HG03097 (cell line): ENCODE measurements around the gene MCRIP1.

Experiments used
- ATAC-seq: cut with Tn5 transposase; IDR thresholded peaks from one replicate; pipeline ENCODE4 v1.9.1; 2021; ENCODE audit not compliant: unreplicated experiment, low FRiP score

MCRIP1 gene

GRCh38 chr17:81807210-81807719 is 25.8 kb downstream of the MCRIP1 start:
- ATAC-seq = no peak

DNA sequence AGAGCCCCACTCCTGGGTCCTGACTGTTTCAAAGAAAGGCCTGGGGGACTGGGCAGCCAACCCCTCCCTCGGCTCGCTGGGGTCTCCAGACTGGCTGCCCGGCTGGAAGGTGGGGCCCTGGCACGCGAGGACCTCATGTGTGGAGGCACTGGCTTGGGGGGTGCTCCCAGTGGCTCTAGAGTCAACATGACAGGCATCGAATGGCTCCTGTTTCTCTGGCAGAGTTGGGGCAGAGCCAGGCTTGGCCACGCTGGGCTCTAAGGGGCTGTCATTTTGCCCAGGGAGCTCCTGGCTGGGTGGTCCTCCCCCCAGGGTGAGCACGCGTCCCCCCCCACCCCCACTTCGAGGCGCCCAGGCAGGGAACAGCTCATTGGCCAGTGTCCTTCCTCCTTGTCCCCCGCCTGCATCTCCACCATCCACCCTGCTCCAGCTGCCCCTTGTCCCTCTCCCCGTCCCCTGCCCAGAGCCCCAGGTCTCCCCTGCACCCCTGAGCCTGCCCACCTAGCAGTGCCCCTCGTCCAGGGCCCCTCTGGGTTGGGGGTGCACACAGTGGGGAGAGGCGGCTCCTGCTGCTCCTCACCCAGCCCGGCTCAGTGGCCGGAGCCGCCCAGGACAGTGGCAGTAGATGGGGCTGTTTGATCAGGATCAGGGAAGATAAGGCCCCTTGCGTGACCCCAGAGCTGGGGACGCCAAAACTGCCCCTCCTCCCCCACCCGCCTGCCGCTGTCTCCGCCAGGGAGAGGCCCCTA is 26.5 kb downstream of the MCRIP1 start:
- no peak for ATAC-seq

DNA sequence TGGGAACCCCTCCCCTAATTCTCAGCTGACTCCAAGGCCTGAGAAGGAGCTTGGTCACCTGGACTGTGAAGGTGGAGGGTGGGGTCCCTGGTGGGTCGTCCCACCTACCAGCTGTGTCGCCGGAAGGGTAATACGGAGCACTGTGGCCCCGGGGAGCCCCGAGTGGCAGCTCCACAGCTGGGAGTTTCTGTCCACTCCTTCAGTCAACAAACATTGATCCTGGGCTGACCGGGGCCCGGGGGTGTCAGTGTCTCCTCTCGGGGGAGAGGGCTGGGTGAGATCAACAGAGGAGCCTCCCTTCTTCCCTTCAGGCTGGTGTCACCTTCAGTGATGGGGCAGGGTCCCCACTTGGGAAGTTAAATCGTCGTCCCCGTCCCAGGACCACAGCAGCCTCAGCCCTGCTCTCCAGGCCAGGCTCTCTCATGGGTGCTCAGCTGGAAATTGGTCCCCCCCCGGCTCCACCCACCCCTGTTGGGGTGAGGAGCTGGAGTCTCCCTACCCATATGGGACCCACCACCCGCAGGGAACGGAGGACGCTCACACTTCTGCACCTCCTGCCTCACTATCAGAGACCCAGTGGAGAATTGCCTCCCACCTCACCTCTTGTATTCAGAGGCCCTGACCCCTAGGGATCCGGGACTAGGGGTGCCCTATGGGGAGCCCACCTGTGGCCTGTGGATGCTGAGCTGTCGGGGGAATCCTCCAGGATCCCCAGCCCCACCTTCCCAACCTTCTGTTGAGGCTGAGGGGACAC is 27.2 kb downstream of the MCRIP1 start:
- no peak for ATAC-seq

GRCh38 chr17:81804559-81805399 is 28.3 kb downstream of the MCRIP1 start:
- ATAC-seq = no peak

GRCh38 chr17:81803728-81804558 is 29.1 kb downstream of the MCRIP1 start, which contains the start of gene GCGR:
Gene GCGR (plus strand): TSS chr17:81804150. CDS start chr17:81809019, 4,869 bp downstream.
- no peak for ATAC-seq

DNA sequence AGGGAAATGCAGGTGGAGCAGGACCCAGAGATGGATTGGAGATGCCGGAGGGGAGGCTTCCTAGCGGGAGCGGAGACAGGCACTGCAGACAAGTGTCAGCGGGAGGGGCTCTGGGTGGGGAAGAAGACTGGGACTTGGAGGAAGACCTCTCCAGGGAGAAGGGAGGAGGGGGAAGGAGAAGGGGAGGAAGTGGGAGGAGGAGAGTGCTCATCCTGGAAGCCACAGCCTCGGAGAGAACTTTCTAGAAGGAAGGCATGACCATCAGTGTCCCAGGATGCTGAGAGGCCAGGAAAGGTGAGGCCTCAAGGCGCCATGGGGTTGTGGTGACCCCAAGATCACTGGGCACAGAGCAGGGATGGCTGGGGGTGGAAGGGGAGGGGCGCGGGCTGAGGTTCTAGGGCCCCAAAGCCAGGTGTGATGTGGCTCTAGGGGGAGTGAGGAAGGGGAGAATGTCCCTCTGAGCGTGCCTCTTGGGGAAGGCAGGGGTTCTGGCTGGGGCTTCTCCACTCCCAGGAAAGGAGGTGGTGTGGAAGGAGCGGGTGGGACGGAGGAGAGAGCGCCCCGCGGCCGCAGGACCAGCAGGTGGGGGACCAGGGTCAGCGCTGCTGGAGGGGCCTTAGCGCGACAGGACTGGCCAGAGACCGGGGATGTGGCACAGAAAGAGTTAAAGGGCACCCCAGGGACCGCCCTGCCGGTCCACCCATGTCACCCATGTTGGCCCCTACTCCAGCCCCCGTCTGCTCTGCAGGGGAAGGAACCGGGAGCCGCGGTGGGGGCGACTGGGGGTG is 30.0 kb downstream of the MCRIP1 start:
- no peak for ATAC-seq

DNA sequence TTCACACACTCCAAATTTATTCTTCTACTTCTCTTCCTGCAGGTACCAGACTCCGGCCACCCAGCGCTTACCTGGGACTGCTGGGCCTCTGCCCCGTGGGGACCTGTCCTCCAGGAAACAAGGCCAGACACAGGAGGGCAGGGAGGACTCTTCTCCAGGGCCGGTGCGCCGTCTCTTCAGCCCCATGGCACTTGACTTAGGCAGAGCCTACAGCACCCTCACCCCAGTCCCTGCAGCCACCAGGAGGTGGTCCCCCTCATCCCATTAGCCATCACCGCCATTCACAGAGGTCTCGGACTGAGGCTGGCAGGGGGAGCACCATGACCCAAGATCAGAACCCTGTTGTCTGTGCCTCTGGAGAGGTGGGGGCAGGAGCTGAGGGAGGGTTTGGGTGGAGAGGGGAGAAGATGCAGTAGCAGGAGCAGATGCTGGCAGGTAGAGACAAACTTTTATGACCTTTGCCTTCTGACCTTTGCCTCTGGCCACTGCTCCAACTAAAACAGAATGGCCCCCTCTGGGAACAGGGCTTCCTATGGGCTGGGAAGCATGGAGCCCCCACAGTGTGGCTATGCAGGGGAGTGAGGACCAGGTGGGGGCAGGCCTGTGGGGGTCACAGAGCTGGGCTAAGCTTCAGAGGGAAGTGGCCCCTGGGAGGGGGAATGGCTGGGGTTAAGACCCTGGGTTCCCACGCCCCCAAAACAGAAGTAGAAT is 30.9 kb downstream of the MCRIP1 start:
- ATAC-seq = no peak

GRCh38 chr17:81801327-81801726 is 31.8 kb downstream of the MCRIP1 start:
- ATAC-seq = no peak

DNA sequence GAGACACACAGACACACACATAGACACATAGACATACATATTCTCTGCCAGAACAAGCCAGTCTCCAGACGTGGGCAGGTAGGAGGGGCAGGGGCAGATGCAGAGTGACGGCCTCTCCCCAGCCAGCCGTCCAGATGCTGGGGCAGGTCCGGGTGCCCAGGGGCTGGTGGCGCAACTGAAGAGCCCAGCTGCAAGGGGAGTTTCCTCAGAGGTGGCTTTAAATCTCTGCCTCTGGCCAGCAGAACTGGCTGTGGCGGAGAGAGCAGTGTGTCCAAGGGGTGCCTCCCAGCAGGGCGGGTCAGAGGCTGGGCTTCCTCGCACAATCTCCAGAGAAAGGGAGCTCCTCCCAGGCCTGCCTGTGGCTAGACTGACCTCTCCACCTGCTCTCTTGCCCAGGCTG is 38.6 kb downstream of the MCRIP1 start:
- no peak for ATAC-seq

DNA sequence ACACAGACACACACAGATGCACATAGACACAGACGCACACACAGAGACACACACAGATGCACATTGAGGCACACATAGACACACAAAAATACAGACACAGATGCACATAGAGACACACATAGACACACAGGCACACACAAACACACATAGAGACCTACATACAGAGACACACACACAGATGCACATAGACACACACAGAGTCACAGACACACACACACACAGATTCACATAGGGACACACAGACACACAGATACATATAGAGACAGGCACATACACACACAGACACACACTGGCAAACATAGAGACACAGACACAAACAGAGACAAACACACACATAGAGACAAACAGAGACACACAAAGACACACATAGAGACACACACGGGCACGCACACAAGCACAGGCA is 39.0 kb downstream of the MCRIP1 start:
- no peak for ATAC-seq

DNA sequence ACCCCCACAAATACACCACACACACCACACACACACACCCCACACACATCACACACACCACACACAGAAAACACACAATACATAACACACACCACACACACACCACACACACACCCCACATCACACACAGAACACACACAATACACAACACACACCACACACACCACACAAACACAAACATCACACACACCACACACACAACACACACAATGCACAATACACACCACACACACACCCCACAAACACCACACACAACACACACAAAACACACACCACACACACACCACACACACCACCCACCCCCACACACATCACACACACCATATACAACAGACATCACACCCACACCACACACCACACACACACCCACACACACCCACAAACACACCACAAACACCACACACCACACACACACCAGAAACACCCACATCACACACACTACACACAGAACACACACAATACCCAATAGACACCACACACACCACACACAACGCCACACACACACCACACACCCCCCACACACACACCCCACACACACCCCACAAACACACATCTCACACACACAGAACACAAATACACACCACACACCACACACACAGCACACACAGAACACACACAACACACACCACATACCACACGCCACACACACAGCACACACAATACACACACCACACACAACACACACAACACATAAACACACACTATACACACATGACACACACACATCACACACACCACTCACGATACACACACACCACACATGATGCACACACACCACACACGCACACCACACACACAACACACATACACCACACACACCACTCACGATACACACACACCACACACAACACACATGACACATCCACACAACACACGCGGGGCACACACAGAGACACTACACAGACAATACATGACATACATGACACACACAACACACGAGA is 40.1 kb downstream of the MCRIP1 start:
- ATAC-seq = no peak
